ENCODE data around the gene ACSS1.

The ACSS1 gene

DNA sequence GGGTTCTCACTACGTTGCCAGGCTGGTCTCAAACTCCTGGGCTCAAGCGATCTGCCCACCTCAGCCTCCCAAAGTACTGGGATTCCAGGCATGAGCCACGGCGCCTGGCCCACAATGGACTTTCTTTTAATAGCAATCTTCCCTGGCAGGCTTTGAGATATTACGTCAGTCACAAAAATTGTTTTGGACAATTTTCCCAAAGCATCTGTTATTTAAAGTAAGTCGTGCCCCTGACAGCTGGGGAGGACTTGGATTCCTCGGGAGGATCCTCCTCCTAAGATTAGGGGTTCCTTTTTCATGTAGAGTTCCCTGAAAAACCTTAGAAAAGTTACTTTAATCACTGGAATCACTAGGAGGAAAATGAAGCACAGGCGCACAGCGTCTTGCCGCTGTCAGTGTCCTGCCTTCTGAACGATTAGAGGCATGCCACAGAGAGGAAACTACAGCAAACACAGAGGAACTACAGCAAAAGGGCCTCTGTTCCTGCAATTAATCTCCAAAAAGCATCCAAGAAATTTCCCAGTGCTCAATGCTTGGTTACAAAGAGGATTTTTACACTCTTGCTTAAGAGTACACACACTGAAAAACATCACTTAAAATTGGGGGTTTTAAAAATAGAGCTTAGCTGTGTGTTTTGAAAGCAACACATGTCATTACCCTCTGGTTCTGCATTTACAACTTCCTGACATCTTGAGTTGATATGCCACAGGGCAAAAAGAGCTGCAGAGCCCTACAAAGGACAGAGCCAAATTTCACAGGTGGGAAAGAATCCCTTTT lies 4.5 kb downstream of the ACSS1 start:
- TF ChIP-seq, protein P1, sequence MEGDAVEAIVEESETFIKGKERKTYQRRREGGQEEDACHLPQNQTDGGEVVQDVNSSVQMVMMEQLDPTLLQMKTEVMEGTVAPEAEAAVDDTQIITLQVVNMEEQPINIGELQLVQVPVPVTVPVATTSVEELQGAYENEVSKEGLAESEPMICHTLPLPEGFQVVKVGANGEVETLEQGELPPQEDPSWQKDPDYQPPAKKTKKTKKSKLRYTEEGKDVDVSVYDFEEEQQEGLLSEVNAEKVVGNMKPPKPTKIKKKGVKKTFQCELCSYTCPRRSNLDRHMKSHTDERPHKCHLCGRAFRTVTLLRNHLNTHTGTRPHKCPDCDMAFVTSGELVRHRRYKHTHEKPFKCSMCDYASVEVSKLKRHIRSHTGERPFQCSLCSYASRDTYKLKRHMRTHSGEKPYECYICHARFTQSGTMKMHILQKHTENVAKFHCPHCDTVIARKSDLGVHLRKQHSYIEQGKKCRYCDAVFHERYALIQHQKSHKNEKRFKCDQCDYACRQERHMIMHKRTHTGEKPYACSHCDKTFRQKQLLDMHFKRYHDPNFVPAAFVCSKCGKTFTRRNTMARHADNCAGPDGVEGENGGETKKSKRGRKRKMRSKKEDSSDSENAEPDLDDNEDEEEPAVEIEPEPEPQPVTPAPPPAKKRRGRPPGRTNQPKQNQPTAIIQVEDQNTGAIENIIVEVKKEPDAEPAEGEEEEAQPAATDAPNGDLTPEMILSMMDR (IDR thresholded peaks at IDR 0.05; ENCODE audit: extremely low read depth, missing control alignments), result no peak
- no peak for DNase-seq (ENCODE audit: low spot score)

DNA sequence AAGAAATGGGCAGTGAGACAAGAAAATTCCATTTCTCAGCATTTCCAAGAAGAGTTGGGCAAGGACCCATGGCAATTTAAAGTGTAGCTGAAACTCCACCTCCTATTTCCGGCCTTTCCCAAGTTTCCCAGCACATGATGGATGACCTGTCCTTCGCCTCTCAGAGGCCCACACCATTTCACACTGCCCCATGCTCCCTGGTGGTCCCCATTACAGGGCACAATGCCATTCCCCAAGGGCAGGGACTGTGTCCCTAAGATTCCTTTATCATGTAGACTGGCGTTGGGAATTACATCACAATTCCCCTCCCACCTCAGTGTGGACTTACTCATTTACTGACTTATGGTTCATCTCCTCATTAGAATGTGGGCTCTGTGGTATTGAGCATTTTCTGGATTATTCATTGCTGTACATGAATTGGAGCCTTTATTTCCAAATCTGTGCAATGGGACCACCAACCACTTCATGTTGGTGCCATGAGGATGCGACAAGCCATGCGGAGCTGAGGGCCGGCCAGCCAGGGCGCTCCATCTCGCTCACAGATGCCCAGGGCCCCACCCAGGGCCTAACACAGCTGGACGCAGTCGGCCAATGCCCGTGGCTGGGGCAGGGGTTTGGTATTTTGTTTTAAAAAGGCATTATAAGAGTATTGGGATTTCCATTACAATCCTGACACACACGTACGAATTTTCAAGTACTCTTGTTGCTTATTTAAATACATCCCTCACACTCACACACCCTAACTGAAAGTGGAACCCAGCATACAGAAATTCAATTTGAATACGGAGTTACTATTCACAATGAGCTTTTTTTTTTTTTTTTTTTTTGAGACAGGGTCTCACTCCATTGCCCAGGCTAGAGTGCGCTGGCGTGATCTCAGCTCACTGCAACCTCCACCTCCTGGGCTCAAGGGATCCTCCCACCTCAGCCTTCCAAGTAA lies 5.4 kb downstream of the ACSS1 start:
- TF ChIP-seq, protein P1 (IDR thresholded peaks at IDR 0.05; ENCODE audit: extremely low read depth, missing control alignments), result no peak
- DNase-seq (ENCODE audit: low spot score), result peak; percentile 68

DNA sequence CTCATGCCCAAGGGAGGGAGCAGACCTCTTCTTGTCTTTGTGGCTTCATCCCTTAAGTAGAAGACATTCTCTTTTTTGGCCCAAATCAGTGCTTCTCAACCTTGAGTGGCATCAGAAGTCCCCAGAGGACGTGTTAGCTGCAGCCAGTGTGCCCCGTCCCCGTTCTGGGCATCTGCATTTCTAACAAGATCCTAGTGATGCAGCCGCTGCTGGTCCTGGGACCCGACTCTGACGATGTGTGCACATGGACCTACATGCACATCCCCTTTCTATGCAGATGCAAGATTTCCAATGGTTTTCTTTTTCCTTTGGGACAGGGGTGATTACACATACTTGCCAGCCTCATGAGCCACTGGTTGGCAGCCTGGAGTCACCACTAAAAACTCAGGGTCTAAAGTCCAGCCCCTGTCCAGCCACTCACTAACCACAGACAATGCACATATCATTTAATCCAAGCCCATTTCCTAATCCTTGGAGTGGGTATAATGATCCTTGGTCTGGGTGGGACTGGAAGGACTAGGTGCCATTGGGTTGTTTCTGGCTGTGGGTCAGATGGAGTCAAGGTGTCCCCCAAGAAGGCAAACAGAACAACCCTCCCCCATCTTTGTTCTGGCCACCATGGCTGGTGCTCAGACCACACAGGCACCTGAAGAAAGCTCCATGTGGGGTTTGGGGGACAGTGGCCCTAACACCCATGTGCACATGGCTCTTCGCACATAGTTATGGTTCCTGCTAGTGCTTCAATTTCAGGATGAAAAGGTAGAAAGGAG lies 6.4 kb downstream of the ACSS1 start:
- TF ChIP-seq, protein P1 (IDR thresholded peaks at IDR 0.05; ENCODE audit: extremely low read depth, missing control alignments), result no peak
- no peak for DNase-seq (ENCODE audit: low spot score)

DNA sequence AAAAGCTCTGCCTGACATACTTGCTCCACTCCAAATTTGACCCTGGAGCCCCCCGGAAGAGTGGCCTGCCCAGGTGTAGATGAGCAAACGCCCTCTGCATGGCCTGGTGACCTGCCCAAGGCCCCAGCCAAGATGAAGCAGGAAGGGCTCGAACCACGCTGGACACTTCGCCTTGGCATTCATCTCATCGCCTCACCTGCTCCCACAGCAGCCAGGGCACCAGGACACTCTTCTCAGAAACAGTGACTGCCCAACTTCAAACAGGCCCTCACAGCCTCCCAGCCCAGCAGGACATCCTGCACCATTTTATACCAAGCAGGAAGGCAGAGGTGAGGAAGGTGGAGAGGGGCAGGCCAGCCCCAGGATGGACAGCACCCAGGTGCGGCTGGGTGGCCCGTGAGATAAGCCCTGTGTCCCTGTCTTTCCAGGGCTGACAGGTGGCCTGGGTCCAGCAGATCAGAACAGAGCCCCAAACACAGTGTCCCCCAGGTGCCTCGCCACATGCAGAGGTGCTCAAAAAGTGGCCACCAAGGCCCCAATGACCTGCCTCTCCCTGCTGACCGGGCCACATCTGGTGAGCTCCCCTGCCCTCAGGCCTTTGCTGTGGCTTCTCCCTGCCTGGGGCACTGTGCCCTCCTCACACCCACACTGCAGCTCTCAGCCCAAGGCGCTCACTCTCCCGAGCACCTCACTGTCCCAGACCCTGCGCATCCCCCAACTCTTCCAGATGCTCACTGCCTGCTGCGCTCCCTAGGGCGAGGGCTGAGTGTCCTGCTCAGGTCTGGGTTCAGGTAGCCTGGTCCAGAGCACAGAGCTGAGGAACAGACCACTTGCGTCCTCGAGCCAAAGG lies 7.2 kb downstream of the ACSS1 start:
- DNase-seq (ENCODE audit: low spot score), result no peak
- TF ChIP-seq, protein P1 (IDR thresholded peaks at IDR 0.05; ENCODE audit: extremely low read depth, missing control alignments), result no peak

DNA sequence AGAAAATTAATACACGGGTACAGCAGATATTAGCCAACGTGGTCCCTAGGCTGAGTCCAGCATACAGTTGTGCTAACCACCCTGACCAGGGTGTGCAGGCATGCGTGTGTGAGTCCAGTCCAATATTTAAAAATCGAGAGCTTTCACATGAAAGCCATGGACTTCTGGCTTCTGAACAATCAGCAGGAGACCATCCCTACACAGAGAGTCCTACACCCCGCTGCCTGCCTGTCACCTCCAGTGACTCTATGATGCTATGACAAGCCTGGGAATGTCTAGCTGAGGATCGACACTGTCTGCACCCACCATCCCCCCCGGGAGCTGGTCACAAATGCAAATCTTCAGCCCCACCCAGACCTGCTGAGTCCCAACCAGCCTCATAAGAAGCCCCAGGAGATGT lies 7.9 kb downstream of the ACSS1 start:
- TF ChIP-seq, protein P1 (IDR thresholded peaks at IDR 0.05; ENCODE audit: extremely low read depth, missing control alignments), result no peak
- DNase-seq (ENCODE audit: low spot score), result no peak

DNA sequence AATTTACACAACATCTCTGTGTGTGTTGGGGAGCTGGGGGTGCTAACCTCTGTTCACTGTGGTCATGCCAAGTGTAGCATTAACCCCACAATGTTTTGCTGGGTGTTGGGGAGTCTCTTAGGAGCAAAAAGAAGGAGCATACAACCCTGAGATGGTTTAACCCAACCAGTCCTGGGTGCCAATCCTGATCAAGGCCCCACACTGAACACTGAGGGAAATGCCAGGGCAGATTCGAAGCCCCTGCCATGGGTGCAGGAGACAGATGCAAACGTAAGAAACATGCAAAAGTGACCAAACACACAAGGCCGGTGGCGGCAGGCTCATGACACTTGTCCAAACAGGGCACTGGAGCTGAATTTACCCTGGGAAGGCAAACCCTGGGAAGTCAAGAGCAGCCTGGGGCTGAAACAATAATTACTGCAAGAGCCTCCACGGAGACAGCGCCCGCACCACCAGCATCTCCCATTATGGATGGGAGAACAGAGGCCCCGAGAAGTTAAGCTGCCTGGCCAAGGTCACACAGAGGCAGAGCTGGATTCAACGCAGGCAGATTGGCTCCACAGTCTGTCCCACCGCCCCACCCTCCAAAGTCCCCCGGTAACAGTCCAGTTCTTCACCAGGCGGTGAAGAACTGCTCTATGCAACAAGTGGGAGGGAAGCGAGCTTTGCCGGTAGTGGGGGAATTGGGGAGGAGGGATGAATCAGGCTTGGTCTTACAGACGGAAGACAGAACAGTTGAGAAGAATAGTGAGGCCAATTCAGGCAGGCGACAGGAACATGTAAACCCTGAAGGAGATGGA lies 8.5 kb downstream of the ACSS1 start:
- TF ChIP-seq, protein P1 (IDR thresholded peaks at IDR 0.05; ENCODE audit: extremely low read depth, missing control alignments), result no peak
- DNase-seq (ENCODE audit: low spot score), result no peak

Measured in GM20000 (cell line).